ENCODE data around the gene MGAM2.
"Not testable (repeated sequence)": the region's sequence is repeated elsewhere in the genome, so short reads cannot be mapped to it uniquely, and the experiment has no call there.

MGAM2 gene
- total RNA-seq = 0 to 0.52 (median 0.08) reads per million in 18 experiments

DNA sequence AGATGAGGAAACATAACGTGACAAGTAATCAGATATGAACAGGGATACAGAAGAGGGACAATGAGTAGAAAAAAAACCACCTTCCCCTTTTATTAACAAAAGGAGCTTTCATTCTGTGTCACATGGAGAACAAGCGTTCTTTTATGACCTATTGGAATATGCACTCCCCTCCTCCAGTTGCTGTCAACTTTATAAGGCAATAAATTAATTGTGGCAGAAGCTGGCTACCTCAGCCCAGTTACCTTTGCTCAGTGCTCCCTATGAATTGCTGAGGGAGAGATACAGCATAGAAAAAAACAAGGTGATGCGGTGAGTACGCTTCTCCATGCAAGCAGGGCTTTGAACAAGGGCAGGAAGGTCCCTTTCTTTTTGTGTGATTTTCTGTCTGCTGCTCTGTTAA is at the start of gene MGAM2:
Gene MGAM2, plus strand, starts transcription at position 220 of the 400 bp plus-strand sequence. CDS start 5,156 bp downstream, outside the sequence.
- peak; percentile 11 to 45 for DNase-seq

DNA sequence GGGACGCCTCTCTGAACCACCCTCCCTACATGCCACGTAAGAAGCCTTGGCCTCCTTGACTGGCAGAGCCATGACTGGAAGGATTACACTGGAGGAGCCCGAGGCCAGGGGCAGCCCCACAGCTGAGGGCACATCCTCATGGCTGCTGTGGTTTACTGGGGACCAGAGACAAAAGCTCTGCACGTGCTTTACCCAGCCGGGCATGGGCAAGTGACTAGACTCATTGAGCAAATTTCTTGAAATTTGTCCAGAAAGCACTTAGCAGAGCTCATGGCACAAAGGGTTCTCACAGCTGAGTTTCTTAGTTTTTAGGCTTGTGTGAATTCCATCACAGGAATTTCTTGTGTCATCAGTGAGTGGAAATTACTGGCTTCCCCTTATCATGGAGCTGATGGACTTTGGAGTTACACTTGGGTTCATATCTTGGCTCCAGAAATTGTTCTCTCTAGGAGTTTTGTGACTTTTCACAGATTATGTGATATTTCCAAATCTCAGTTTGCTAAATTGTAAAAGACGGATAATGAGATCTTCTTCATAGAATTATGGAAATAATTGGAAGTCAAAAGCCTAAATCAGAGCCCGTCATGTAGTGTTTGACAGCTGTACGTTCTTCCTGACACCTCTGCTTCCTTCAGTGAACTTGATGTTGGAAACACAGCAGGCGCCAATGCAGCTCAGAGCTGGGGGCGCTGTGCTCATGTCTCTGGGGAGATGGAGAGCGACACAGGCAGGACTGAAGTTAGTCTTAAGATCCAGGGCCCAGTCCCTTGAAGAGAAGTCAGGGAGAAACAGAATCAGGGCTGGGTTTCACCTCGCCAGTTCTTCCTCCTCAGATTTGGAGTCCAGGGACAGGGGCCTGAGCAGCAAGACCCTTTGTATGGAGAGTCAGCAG is 47.7 kb upstream of the MGAM2 start:
- DNase-seq = no peak

DNA sequence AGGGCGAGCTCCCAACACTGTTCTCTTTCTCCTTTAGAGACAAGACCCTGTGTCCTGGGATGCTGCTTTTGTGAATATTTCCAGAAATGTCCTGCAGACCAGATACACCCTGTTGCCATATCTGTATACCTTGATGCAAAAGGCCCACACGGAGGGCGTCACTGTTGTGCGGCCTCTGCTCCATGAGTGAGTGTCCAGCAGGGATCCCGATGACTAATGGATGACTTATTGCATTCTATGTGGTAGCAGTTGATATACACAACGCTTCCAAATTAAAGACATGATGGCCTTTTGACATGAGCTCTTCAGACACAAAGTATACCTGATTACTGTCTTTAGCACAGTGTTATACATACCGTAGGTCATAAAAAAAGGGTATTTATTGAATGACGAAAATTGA is 45.0 kb upstream of the MGAM2 start:
- no peak for DNase-seq

DNA sequence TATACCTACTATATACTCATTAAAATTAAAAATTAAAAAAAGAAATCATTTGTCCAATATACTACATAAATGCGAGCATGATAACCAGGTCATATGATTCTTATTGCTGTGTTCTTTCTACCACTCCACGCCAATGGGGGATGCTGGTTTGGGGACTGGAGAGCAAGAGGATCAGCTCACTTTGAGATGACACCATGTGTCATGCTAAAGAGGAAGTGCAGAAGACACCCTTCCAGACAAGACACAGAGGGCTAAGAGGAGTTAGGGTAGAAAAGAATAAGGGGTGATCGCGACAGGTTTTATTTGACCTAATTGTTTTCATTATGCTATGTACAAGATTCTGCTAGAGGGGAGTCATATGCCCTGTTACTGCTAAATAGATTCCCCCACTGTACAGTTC is 33.8 kb upstream of the MGAM2 start:
- no peak for DNase-seq

DNA sequence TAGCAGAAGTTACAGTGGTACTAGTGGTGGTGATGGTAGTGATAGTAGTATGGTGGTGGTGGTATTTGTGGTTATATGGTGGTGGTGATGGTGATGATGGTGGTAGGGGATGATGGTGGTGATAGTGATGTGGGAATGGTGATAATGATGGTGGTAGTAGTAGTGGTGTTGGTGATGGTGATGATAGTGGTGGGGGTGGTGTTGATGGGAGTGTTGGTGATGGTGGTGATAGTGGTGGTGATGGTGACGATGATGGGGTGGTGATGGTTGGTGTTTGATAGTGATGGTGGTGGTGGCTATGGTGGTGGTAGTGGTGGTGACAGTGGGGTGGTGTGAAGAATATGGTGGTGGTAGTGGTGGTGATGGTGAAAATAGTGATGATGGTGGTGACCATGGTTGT is 27.9 kb upstream of the MGAM2 start:
- no peak for DNase-seq

DNA sequence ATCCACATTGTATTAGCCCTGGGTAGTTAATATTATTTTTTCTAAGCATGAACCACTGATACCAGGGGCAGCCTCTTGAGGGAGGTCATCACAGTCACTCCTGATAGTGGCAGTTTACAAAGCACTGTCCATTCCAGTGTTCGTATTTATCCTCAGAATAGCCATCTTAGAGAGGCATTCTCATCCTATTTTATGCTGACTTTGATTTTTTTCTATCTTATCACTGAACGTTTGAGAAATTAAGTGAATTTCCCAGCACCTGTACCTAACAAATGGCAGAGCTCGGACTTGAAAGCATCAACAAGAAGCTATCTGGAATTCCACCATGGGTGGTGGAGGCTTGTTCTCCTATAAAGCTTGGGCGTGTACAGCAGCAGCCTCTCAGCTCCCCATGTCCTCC is 26.1 kb upstream of the MGAM2 start:
- no peak for DNase-seq

DNA sequence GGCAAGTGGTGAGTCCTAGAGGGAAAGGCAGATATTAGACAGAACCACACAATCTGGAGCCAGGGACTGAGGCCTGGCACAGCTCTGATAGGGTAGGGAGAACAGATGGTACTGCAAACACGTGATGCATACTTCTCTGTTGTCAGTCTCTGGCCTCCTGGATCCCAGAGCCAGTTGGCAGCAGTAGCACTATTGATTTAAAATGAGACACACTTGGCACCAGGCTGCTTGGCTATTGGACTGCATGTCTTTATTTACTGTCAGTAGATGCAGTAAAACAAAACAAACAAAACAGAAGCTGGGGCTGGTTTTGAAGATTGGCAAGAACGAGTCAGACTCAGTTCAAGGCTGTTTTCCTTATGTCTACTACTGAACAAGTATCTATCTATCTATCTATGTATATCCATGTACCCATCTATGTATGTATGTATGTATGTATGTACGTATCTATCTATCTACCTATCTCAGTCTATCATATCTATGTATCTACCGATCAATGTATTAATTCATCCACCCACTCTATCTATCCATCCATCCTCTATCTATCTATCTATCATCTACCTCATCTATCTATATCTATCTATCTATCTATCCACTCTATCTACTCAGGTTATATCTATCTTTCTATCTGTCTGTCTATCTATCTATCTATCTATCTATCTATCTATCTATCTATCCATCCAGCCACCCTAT is 23.4 kb upstream of the MGAM2 start:
- no peak for DNase-seq

DNA sequence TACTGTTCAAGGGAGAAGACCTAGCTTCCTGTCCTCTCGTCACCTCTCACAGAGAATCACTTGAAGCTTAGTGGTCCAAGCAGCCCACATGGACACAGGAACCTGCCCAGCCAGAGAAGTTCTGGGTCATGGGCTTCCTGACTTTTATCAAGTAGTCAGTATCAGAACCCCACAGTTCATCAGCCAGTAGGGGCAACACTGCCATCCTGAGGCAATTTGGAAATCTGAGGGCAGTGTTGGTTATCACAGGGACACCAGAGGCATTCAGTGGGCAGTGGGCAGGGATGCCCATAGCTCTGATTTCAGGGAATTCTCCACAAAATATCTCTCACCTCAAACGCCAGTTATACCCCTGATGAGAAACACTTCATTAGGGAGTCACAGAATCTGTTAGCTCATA is 22.5 kb upstream of the MGAM2 start:
- no peak for DNase-seq

DNA sequence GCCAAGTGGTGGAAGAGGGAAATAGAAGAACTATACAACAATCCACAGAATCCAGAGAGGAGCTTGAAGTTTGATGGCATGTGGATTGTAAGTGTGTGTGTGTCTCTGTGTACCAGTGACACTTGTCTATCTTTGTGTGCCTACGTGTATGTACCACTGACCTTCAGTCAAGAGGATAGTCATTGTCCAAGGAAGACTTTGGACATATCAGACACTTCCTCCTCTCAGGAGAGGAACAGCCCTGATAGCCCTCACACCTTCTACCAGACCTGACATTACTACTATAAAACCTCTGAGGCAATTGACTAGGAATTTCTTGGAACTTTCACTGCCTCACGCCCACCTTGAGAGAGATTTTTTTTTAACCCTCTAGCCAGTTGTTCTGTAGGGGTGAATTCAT is 19.6 kb upstream of the MGAM2 start:
- no peak for DNase-seq

- DNase-seq = no peak
Observed at GRCh38 chr7:142094861-142095260, 16.7 kb upstream of the MGAM2 start.

DNA sequence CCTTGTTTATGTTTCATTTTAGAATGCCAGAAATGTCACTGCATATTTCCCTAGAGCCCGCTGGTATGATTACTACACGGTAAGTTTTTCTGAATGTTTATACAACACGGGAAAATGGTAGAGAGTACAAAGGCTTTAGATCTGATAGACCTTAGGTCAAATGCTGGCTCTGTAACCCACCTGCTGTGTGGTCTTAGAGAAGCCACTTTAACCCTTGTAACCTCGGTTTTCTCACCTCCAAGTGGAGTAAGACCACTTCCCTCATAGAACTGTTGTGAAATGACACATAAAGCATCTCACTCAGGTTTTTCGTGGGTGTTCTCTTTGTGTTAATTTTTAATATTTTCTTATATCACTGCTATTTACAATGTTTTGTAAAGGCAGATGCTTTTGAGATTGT is 13.9 kb upstream of the MGAM2 start:
- no peak for DNase-seq

GRCh38 chr7:142098004-142098403 is 13.5 kb upstream of the MGAM2 start:
- peak; percentile 5 to 21 for DNase-seq

DNA sequence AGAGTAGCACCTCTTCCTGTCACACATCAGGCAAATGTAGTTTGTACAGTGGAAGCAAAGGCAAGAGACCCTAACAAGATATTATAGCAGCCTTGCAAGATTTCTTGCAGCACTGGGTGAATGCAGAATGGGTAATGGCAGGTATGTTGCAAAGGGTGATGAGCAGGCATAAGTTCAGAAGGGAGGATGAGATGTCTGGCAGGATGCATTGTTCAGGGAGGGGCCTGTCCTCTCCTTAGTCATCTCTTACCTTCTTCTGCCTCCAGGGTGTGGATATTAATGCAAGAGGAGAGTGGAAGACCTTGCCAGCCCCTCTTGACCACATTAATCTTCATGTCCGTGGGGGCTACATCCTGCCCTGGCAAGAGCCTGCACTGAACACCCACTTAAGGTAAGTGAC is 12.2 kb upstream of the MGAM2 start:
- not testable (repeated sequence) for DNase-seq

DNA sequence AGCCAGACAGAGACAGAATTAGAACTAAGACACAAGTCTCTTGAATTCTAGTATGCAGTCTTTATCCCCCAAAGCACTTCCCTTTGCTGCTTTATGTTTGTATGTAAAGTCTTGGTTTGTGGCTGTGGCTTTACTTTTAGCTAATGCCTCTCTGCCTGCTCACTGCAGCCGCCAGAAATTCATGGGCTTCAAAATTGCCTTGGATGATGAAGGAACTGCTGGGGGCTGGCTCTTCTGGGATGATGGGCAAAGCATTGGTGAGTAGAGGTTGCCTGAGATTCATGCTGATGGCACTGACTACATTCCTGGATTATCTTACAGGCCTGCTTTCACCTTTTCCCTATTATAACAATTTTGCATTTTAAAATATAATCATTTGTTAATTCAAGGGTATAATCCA is 10.9 kb upstream of the MGAM2 start:
- DNase-seq = no peak

- not testable (repeated sequence) for DNase-seq
Observed at GRCh38 chr7:142101794-142102193, 9.7 kb upstream of the MGAM2 start.

DNA sequence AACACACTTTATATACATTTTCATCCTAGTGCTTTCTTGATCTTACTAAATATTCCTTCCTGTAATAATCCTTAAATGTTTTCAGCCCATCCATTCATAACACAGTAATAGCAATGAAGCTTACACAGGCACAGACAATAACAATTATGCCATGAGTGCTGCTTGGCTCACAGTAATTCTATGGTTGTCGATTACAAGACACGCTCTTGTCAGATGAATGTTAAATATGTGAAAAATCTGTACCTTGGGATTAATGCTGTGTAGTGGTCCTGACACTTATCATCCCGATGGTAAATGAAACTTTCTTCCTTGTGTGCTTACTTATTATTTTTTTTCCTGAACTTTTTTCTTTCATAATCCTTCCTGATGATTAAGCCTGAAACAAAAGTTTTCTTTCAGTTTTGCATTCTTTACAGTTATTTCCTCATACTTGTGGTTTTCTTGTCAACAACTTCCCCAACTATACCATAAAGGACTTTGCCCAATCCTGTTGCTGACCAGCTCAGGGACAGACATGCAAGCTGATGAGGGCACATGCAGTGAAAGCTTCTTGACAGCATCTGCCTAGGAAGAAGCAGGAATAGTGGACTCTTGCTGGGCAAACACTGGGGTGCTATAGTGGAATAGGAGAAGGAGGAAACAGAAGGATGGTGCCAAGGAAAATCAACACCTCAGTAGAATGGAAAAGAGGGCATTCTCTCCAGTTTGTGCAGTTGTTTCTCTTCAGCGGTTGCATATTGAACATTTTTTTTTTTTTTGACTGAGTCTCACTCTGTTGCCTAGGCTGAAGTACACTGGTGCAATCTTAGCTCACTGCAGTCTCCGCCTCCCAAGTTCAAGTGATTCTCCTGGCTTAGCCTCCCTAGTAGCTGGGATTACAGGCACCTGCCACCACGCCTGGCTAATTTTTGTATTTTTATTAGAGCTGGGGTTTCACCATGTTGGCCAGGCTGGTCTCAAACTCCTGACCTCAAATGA is 6.7 kb upstream of the MGAM2 start:
- peak; percentile 88 to 94 for DNase-seq

- no peak for DNase-seq
Observed at GRCh38 chr7:142108728-142109505, 2.6 kb upstream of the MGAM2 start.

- no peak for DNase-seq
Observed at GRCh38 chr7:142110098-142110497, 1.4 kb upstream of the MGAM2 start.

DNA sequence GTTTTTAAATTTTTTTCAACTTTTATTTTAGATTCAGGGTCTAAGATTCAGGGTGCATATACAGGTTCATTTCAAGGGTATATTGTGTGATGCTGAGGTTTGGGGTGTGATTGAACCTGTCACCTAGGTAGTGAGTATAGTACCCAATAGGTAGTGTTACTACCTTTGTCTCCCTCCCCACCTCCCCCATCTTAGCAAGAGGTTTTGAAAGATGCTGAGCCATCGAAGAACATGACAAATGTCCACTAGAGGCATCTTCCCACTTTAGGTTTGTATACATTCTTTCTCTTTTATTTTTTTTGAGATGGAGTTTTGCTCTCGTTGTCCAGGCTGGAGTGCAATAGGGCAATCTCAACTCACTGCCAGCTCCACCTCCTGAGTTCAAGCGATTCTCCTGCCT is 880 bp upstream of the MGAM2 start:
- no peak for DNase-seq

DNA sequence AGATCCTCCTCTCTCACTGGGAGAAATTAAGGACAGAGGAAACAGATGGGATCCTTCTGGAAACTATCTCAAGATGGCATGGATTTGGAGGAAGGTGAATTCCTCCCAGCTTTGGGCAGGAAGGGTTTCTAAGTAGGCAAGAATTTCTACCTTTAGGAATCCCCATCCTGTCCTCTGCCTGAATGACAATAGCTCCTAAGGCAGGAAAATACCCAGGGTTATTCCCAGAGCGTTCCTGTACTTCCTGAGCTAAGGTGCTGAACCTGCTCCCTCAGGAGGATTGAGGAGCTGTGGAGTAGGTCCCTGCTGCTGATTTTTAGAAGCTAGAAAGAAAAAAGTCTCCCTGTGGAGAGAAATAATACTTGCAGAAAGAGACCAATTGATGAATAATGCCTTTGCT is 568 bp downstream of the MGAM2 start:
- DNase-seq = no peak

DNA sequence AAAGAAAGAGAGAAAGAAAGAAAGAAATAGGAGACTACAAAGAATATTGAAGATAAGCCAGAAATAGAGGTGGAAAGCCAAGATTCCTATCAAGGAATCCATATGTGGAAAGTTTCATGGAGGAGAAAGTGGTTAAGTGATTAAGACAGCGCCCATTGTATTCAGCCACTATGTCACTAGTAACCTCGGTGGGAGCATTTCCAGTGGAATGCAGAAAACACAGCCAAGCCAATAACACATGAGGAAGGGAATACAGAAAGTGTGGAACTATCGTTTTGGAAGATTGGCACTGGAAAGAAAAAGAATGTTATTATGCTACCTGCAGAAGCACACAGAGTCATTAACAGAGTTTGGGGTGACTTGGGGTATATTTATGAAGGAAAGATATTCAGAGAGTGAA is 2.7 kb downstream of the MGAM2 start:
- DNase-seq = no peak

DNA sequence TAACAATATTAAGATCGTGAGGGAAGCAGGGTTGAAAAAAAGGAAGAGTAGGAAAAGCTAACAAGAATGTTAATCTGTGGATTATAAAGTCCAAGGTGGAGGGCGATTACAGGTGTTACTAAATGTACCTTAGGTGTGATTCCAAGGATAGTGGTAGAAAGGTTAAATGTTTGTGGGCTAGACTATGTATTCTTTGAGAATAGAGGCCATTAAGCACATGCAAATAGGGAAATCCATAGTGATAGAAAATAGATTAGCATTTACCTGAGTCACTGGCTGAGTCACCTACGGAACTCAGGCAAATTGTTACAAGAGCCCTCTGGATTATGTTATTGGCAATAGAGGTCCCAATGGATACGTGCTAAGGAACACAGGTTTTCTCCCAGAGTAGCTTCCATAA is 9.0 kb downstream of the MGAM2 start:
- DNase-seq = no peak
